GM18505 (cell line): ENCODE measurements around the gene TYW1.
A peak's percentile ranks its signal among the peaks of the same experiment; 100 is the strongest.
"Not testable (repeated sequence)": the region's sequence is repeated elsewhere in the genome, so short reads cannot be mapped to it uniquely, and the experiment has no call there.

Experiments
- ATAC-seq: cut with Tn5 transposase; IDR thresholded peaks from one replicate; pipeline ENCODE4 v1.9.1; 2021; ENCODE audit not compliant: unreplicated experiment
- POLR2A ChIP-seq: IDR thresholded peaks from 4 replicates; pipeline ENCODE4 v1.6.1; 2011; ENCODE audit warnings: borderline replicate concordance; ENCODE audit not compliant: insufficient read depth, insufficient read length; ENCODE audit errors: extremely low read depth

TYW1 gene

GRCh38 chr7:66996444-66997191 is at the start of gene TYW1:
Gene TYW1, plus strand, starts transcription at chr7:66996833. Its CDS starts 146 bp downstream, at chr7:66996979.
- TF ChIP-seq POLR2A, result peak; percentile 91
- ATAC-seq, result peak; percentile 83

- no peak for TF ChIP-seq POLR2A
- ATAC-seq, result no peak
These were observed 48.0 kb upstream of the TYW1 start for GRCh38 chr7:66948480-66949109.

GRCh38 chr7:66950311-66950710 is 46.3 kb upstream of the TYW1 start:
- ATAC-seq, result no peak
- TF ChIP-seq POLR2A, result no peak

GRCh38 chr7:66950763-66951162 is 45.9 kb upstream of the TYW1 start:
- TF ChIP-seq POLR2A, result no peak
- ATAC-seq, result no peak

GRCh38 chr7:66952343-66953043 is 44.1 kb upstream of the TYW1 start:
- no peak for ATAC-seq
- TF ChIP-seq POLR2A, result no peak

- no peak for TF ChIP-seq POLR2A
These were observed 43.6 kb upstream of the TYW1 start for GRCh38 chr7:66953044-66953427.

GRCh38 chr7:66957595-66958290 is 38.9 kb upstream of the TYW1 start:
- no peak for TF ChIP-seq POLR2A

More at GRCh38 chr7:66953044-66953427, 43.6 kb upstream of the TYW1 start:
- no peak for ATAC-seq

GRCh38 chr7:66958538-66959350 is 37.9 kb upstream of the TYW1 start:
- no peak for ATAC-seq
- no peak for TF ChIP-seq POLR2A

More at GRCh38 chr7:66957595-66958290, 38.9 kb upstream of the TYW1 start:
- no peak for ATAC-seq

- no peak for TF ChIP-seq POLR2A
- ATAC-seq, result no peak
These were observed 36.4 kb upstream of the TYW1 start for GRCh38 chr7:66960192-66960591.

GRCh38 chr7:66961096-66961495 is 35.5 kb upstream of the TYW1 start:
- ATAC-seq, result no peak
- peak; percentile 17 for TF ChIP-seq POLR2A

- TF ChIP-seq POLR2A, result no peak
These were observed 32.2 kb upstream of the TYW1 start for GRCh38 chr7:66964411-66964810.

GRCh38 chr7:66967029-66967428 is 29.6 kb upstream of the TYW1 start:
- no peak for TF ChIP-seq POLR2A
- ATAC-seq, result no peak

More at GRCh38 chr7:66964411-66964810, 32.2 kb upstream of the TYW1 start:
- ATAC-seq, result no peak

- ATAC-seq, result not testable (repeated sequence)
These were observed 27.6 kb upstream of the TYW1 start for GRCh38 chr7:66969001-66969400.
